MM.1S (cell line): Measurements from ENCODE around the gene GCGR.

Source experiments
- EZH2 ChIP-seq: fragments of 300-600 bp; sonication (generic); optimal IDR thresholded peaks from 2 replicates; pipeline ENCODE3; 2017; ENCODE audit warnings: low read depth, mild to moderate bottlenecking, antibody characterized with exemption, low read length, mixed read lengths
- TF ChIP-seq, protein P1 (sequence below): fragments of 300-600 bp; sonication (generic); IDR thresholded peaks from 2 replicates; pipeline ENCODE4 v1.5.1; 2016; ENCODE audit warnings: antibody characterized with exemption, low read length, mixed read lengths

DNA sequence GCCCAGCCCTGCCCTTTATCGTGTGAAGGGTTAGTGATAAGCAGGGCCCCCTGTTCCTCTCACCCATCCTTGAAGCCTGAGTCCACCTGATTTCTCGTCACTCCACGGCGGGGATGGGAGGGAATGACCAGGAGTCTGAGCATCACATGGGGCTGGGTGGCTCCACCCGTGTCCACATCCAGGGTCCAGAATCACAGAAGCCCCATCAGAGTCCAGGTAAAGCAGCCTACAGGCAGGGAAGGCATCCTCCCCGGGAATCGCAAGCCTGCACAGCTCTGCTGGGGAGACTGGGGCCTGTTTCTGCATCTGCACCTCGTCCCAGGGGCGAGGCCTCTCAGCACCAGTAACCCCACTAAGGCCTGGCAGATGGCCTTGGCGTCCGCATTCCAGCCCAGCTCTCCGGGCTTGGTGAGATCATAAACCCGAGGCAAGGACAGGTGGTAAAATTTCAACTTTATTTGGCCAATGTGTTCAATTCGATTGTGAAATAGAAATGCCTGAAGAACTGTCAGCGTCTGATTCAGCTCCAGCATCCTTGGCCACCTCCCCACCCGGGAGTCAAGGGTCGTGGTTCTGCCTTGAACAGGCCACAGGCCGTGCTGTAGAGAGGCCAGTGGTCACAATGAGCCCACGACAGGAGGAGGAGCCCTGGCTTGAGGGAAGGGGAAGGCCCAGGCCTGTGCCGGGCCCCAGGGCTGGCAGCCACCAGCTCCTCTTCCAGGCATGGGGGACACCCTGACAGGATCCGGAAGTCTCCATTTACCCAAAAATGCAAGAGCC lies 39.0 kb downstream of the GCGR start:
- no peak for TF ChIP-seq EZH2
- TF ChIP-seq, protein P1, sequence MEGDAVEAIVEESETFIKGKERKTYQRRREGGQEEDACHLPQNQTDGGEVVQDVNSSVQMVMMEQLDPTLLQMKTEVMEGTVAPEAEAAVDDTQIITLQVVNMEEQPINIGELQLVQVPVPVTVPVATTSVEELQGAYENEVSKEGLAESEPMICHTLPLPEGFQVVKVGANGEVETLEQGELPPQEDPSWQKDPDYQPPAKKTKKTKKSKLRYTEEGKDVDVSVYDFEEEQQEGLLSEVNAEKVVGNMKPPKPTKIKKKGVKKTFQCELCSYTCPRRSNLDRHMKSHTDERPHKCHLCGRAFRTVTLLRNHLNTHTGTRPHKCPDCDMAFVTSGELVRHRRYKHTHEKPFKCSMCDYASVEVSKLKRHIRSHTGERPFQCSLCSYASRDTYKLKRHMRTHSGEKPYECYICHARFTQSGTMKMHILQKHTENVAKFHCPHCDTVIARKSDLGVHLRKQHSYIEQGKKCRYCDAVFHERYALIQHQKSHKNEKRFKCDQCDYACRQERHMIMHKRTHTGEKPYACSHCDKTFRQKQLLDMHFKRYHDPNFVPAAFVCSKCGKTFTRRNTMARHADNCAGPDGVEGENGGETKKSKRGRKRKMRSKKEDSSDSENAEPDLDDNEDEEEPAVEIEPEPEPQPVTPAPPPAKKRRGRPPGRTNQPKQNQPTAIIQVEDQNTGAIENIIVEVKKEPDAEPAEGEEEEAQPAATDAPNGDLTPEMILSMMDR, result no peak
